Measurements from ENCODE around the gene KCNH2. TPM values are rescaled to one million over a fixed set of nuclear protein-coding genes. Genes with fewer than 3 reads are reported as not detected.

The KCNH2 gene
- polyA plus RNA-seq, 3 donors: not detected

GRCh38 chr7:151020231-151020630 lies 42.1 kb upstream of the KCNH2 start:
- H3K27ac Mint-ChIP-seq: no peak overlapping the region
- Histone ChIP-seq H4K20me1 (ENCODE audit: insufficient read depth, low read length) (no peaks in the 10 kb centered on the region), H3K9ac (ENCODE audit: insufficient read depth, low read length, poor library complexity, severe bottlenecking) (no peak overlapping the region), H3K4me2 (replicated peaks; ENCODE audit: extremely low read depth, low read length, poor library complexity, severe bottlenecking) (no peak overlapping the region), H2AFZ (ENCODE audit: insufficient read depth, low read depth, low read length, poor library complexity, severe bottlenecking) (no peak overlapping the region), H3K4me3 (replicated peaks in 1 of 3; ENCODE audit: low read depth in 2 of 3, low read length in 3 of 3) (no peak overlapping the region), H3K36me3 (replicated peaks in 1 of 2; ENCODE audit: control insufficient read depth in 1 of 2, insufficient read depth in 2 of 2, low read length in 2 of 2) (no peaks in the 10 kb centered on the region), H3K9me3 (replicated peaks in 1 of 2; ENCODE audit: control insufficient read depth in 1 of 2, insufficient read depth in 1 of 2, low read length in 2 of 2) (peaks cover 0 to 6% of the 10 kb centered on the region in 2 donors), H3K79me2 (ENCODE audit: insufficient read depth, low read length) (no peaks in the 10 kb centered on the region), H3K27me3 (ENCODE audit: control insufficient read depth in 2 of 2, insufficient read depth in 2 of 2, low read length in 2 of 2) (peaks cover 23 to 46% of the 10 kb centered on the region in 2 donors), H3K4me1 (ENCODE audit: control insufficient read depth in 1 of 2, insufficient read depth in 2 of 2, low read length in 2 of 2) (peaks cover 12 to 21% of the 10 kb centered on the region in 2 donors), H3K27ac (ENCODE audit: low read depth in 1 of 2, low read length in 2 of 2) (no peak overlapping the region)
- H3K27me3 Mint-ChIP-seq (ENCODE audit: low read depth in 3 of 3): peaks cover 53 to 82% (median 55%) of the 10 kb centered on the region in 3 donors
- intact Hi-C loops (cut with micrococcal nuclease): no loop called here
- peaks cover 20% of the 10 kb centered on the region for H3K4me1 Mint-ChIP-seq
- peaks cover 0 to 16% (median 5%) of the 10 kb centered on the region in 7 donors for H3K9me3 Mint-ChIP-seq
- H3K4me3 Mint-ChIP-seq: peak overlapping the region in 1 of 2 donors; percentile 74
- TF ChIP-seq CTCF (IDR thresholded peaks at IDR 0.05): no peak
- H3K36me3 Mint-ChIP-seq: peaks cover 1 to 3% of the 10 kb centered on the region in 2 donors
- no peak for DNase-seq
- no CpG with 5 or more reads among the region's 7 CpGs for WGBS (ENCODE audit: insufficient coverage)

DNA sequence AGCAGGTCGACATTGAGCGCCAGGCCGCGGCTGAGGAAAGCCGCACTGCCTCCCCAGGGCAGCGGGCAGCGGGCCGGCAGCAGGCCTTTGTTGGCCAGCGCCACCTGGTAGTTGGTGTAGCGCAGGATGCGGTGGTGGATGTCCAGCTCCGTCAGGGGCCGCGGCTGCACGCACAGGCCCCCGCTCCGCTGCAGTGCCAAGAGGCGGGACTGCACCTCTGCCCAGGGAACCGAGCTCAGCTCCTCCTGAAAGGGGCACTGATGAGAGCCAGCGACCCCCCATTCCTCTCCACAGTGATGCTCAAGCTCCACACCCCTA lies 41.0 kb upstream of the KCNH2 start:
- intact Hi-C loops (cut with micrococcal nuclease): loop anchor here in 1 of 2 donors (5.0 kb wide), 1 partner anchor 93 kb away; no protein-coding TSS in a partner anchor
- H3K27me3 Mint-ChIP-seq (ENCODE audit: low read depth in 3 of 3): peaks cover 55 to 84% (median 58%) of the 10 kb centered on the region in 3 donors
- H3K27me3 ChIP-seq (ENCODE audit: control insufficient read depth in 2 of 2, insufficient read depth in 2 of 2, low read length in 2 of 2): peaks cover 23 to 47% of the 10 kb centered on the region in 2 donors
- peaks cover 20 to 32% of the 10 kb centered on the region in 2 donors for H3K4me1 ChIP-seq (ENCODE audit: control insufficient read depth in 1 of 2, insufficient read depth in 2 of 2, low read length in 2 of 2)
- peak overlapping the region in 1 of 2 donors; percentile 74 for H3K4me3 Mint-ChIP-seq
- H3K79me2 ChIP-seq (ENCODE audit: insufficient read depth, low read length): no peaks in the 10 kb centered on the region
- H2AFZ ChIP-seq (ENCODE audit: insufficient read depth, low read depth, low read length, poor library complexity, severe bottlenecking): peak overlapping the region; percentile 35
- H3K9me3 ChIP-seq (replicated peaks in 1 of 2; ENCODE audit: control insufficient read depth in 1 of 2, insufficient read depth in 1 of 2, low read length in 2 of 2): peaks cover 0 to 6% of the 10 kb centered on the region in 2 donors
- H3K4me1 Mint-ChIP-seq: peaks cover 30% of the 10 kb centered on the region
- TF ChIP-seq CTCF (IDR thresholded peaks at IDR 0.05): no peak
- no peak overlapping the region for H3K4me2 ChIP-seq (replicated peaks; ENCODE audit: extremely low read depth, low read length, poor library complexity, severe bottlenecking)
- peaks cover 0 to 16% (median 3%) of the 10 kb centered on the region in 7 donors for H3K9me3 Mint-ChIP-seq
- H3K9ac ChIP-seq (ENCODE audit: insufficient read depth, low read length, poor library complexity, severe bottlenecking): no peak overlapping the region
- peaks cover 3 to 4% of the 10 kb centered on the region in 2 donors for H3K36me3 Mint-ChIP-seq
- H4K20me1 ChIP-seq (ENCODE audit: insufficient read depth, low read length): no peaks in the 10 kb centered on the region
- H3K27ac ChIP-seq (ENCODE audit: low read depth in 1 of 2, low read length in 2 of 2): no peak overlapping the region
- H3K27ac Mint-ChIP-seq: no peak overlapping the region
- 10% methylated on average over 19 of the region's 20 CpGs for WGBS (ENCODE audit: insufficient coverage)
- no peaks in the 10 kb centered on the region for H3K36me3 ChIP-seq (replicated peaks in 1 of 2; ENCODE audit: control insufficient read depth in 1 of 2, insufficient read depth in 2 of 2, low read length in 2 of 2)
- H3K4me3 ChIP-seq (replicated peaks in 1 of 3; ENCODE audit: low read depth in 2 of 3, low read length in 3 of 3): no peak overlapping the region
- DNase-seq: no peak
